Erythroblast (primary cell): ENCODE measurements around the gene VGLL2.

Experiments used
- GATA1 ChIP-seq: IDR thresholded peaks from 2 replicates; pipeline ENCODE4 v1.6.1; 2011; ENCODE audit warnings: low read depth, mild to moderate bottlenecking, control low read depth, low read length, moderate library complexity
- POLR2A ChIP-seq: IDR thresholded peaks from 2 replicates; pipeline ENCODE4 v1.6.1; 2011; ENCODE audit warnings: mild to moderate bottlenecking, low read length

- TF ChIP-seq POLR2A = no peak
- TF ChIP-seq GATA1 = no peak
Observed at GRCh38 chr6:117268924-117269323, 3.6 kb downstream of the VGLL2 start.
